ENCODE results near the gene AP3B1. TPM values are rescaled to one million over a fixed set of nuclear protein-coding genes. Genes with fewer than 3 reads are reported as not detected.

The AP3B1 gene
- total and polyA plus RNA-seq, 9 donors = 32.5 to 48.1 (median 36.8) TPM

- Histone ChIP-seq H3K4me1 (ENCODE audit: control insufficient read depth, insufficient read depth, low read length) (peaks cover 6% of the 10 kb centered on the region), H3K27ac (ENCODE audit: low read length) (no peak overlapping the region), H3K4me3 (ENCODE audit: low read length) (no peak overlapping the region), H3K9me3 (replicated peaks; ENCODE audit: control insufficient read depth, low read depth, low read length) (no peaks in the 10 kb centered on the region), H3K27me3 (ENCODE audit: control insufficient read depth, insufficient read depth, low read length) (no peaks in the 10 kb centered on the region), H3K36me3 (ENCODE audit: control insufficient read depth, insufficient read depth, low read length) (peaks cover 3% of the 10 kb centered on the region)
- no CpG with 5 or more reads among the region's 1 CpG for WGBS (ENCODE audit: insufficient coverage)
- no peak for DNase-seq
These were observed 16.8 kb downstream of the AP3B1 start for GRCh38 chr5:78277715-78278114.

DNA sequence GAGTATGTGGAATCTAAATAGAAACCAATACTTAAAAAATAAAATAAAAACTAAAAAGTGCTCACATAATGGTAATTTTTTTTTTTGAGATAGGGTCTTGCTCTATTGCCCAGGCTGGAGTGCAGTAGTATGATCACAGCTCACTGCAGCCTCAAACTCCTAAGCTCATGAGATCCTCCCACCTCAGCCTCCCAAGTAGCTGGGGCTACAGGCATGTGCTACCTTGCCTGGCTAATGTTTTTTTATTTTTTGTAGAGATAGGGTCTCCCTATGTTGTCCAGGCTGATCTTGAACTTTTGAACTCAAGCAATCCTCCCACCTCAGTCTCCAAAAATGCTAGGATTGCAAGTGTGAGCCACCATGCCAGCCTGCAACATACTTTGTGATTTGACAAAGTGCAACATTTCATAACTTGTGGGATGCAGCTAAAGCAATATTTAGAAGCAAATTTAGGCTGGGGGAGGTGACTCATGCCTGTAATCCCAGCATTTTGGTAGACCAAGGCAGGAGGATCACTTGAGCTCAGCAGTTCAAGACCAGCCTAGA is 18.4 kb downstream of the AP3B1 start:
- Histone ChIP-seq H3K27me3 (ENCODE audit: control insufficient read depth, insufficient read depth, low read length) (no peaks in the 10 kb centered on the region), H3K4me1 (ENCODE audit: control insufficient read depth, insufficient read depth, low read length) (peaks cover 6% of the 10 kb centered on the region), H3K36me3 (ENCODE audit: control insufficient read depth, insufficient read depth, low read length) (peaks cover 3% of the 10 kb centered on the region), H3K9me3 (replicated peaks; ENCODE audit: control insufficient read depth, low read depth, low read length) (no peaks in the 10 kb centered on the region), H3K4me3 (ENCODE audit: low read length) (no peak overlapping the region), H3K27ac (ENCODE audit: low read length) (no peak overlapping the region)
- DNase-seq = no peak

GRCh38 chr5:78274540-78275197 is 19.8 kb downstream of the AP3B1 start:
- H3K4me3 ChIP-seq (ENCODE audit: low read length) = no peak overlapping the region
- H3K4me1 ChIP-seq (ENCODE audit: control insufficient read depth, insufficient read depth, low read length) = peaks cover 6% of the 10 kb centered on the region
- no peak for DNase-seq
- H3K27ac ChIP-seq (ENCODE audit: low read length) = no peak overlapping the region
- no CpG with 5 or more reads among the region's 1 CpG for WGBS (ENCODE audit: insufficient coverage)
- peaks cover 3% of the 10 kb centered on the region for H3K36me3 ChIP-seq (ENCODE audit: control insufficient read depth, insufficient read depth, low read length)
- no peaks in the 10 kb centered on the region for H3K27me3 ChIP-seq (ENCODE audit: control insufficient read depth, insufficient read depth, low read length)
- no peaks in the 10 kb centered on the region for H3K9me3 ChIP-seq (replicated peaks; ENCODE audit: control insufficient read depth, low read depth, low read length)

DNA sequence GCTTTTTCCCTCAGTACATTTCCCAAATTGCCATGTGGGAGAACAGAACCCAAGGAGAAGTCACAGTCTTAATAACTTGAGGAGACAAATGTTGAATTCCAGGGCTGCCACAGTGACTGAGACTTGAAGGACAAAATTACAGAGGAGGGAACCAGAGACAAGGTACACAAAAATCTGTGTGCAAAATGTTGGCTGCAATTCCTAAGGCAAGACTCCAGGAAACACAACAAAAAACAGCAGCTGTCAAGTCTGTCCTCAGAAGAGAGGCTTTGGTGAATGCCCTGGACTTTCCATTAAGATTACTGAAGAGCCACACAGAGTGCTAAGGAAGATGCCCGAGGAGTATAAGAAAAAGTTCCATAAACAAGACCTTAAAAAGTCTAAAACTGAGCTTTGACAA is 21.1 kb downstream of the AP3B1 start:
- Histone ChIP-seq H3K4me3 (ENCODE audit: low read length) (no peak overlapping the region), H3K36me3 (ENCODE audit: control insufficient read depth, insufficient read depth, low read length) (peaks cover 3% of the 10 kb centered on the region), H3K4me1 (ENCODE audit: control insufficient read depth, insufficient read depth, low read length) (peaks cover 6% of the 10 kb centered on the region), H3K9me3 (replicated peaks; ENCODE audit: control insufficient read depth, low read depth, low read length) (no peaks in the 10 kb centered on the region), H3K27ac (ENCODE audit: low read length) (no peak overlapping the region), H3K27me3 (ENCODE audit: control insufficient read depth, insufficient read depth, low read length) (no peaks in the 10 kb centered on the region)
- peak; percentile 54 for DNase-seq
- no CpG with 5 or more reads among the region's 1 CpG for WGBS (ENCODE audit: insufficient coverage)

- Histone ChIP-seq H3K27ac (ENCODE audit: low read length) (no peak overlapping the region), H3K36me3 (ENCODE audit: control insufficient read depth, insufficient read depth, low read length) (peaks cover 3% of the 10 kb centered on the region), H3K9me3 (replicated peaks; ENCODE audit: control insufficient read depth, low read depth, low read length) (no peaks in the 10 kb centered on the region), H3K4me3 (ENCODE audit: low read length) (no peak overlapping the region), H3K4me1 (ENCODE audit: control insufficient read depth, insufficient read depth, low read length) (peaks cover 6% of the 10 kb centered on the region), H3K27me3 (ENCODE audit: control insufficient read depth, insufficient read depth, low read length) (no peaks in the 10 kb centered on the region)
- 56% methylated on average over 3 of the region's 4 CpGs for WGBS (ENCODE audit: insufficient coverage)
- no peak for DNase-seq
These were observed 22.7 kb downstream of the AP3B1 start for GRCh38 chr5:78271766-78272165.

GRCh38 chr5:78269088-78269703 is 25.3 kb downstream of the AP3B1 start:
- DNase-seq = peak; percentile 10
- H3K4me3 ChIP-seq (ENCODE audit: low read length) = no peak overlapping the region

DNA sequence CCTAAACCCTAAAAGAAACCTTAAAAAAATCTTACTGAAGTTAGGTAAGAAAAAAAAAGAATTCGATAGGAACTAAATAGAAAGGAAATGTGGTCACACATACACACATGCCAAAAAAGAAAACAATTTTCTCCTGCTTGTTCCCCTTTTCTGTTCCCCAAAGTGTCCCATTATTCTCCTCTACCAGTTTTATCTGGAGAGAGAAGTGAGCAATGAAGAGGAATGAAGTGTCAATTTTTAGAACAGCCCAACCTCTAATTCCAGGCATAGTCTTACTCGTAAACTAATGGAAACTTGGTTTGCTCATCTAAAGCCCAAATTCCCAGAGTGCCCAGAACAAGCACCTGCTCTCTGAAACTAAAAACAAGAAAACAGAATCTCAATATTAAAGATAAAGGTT is 26.1 kb downstream of the AP3B1 start:
- H3K27me3 ChIP-seq (ENCODE audit: control insufficient read depth, insufficient read depth, low read length) = no peaks in the 10 kb centered on the region
- no peaks in the 10 kb centered on the region for H3K9me3 ChIP-seq (replicated peaks; ENCODE audit: control insufficient read depth, low read depth, low read length)
- H3K36me3 ChIP-seq (ENCODE audit: control insufficient read depth, insufficient read depth, low read length) = peaks cover 3% of the 10 kb centered on the region
- WGBS (ENCODE audit: insufficient coverage) = no CpG with 5 or more reads among the region's 2 CpGs
- H3K4me1 ChIP-seq (ENCODE audit: control insufficient read depth, insufficient read depth, low read length) = peaks cover 4% of the 10 kb centered on the region
- H3K27ac ChIP-seq (ENCODE audit: low read length) = no peak overlapping the region
- H3K4me3 ChIP-seq (ENCODE audit: low read length) = no peak overlapping the region
- DNase-seq = peak; percentile 56

More at GRCh38 chr5:78269088-78269703, 25.3 kb downstream of the AP3B1 start:
- no peaks in the 10 kb centered on the region for H3K9me3 ChIP-seq (replicated peaks; ENCODE audit: control insufficient read depth, low read depth, low read length)
- no peak overlapping the region for H3K27ac ChIP-seq (ENCODE audit: low read length)
- H3K27me3 ChIP-seq (ENCODE audit: control insufficient read depth, insufficient read depth, low read length) = no peaks in the 10 kb centered on the region
- H3K4me1 ChIP-seq (ENCODE audit: control insufficient read depth, insufficient read depth, low read length) = peaks cover 6% of the 10 kb centered on the region
- peaks cover 3% of the 10 kb centered on the region for H3K36me3 ChIP-seq (ENCODE audit: control insufficient read depth, insufficient read depth, low read length)

- DNase-seq = no peak
- Histone ChIP-seq H3K27ac (ENCODE audit: low read length) (no peak overlapping the region), H3K4me1 (ENCODE audit: control insufficient read depth, insufficient read depth, low read length) (no peaks in the 10 kb centered on the region), H3K36me3 (ENCODE audit: control insufficient read depth, insufficient read depth, low read length) (peaks cover 5% of the 10 kb centered on the region), H3K4me3 (ENCODE audit: low read length) (no peak overlapping the region), H3K9me3 (replicated peaks; ENCODE audit: control insufficient read depth, low read depth, low read length) (no peaks in the 10 kb centered on the region), H3K27me3 (ENCODE audit: control insufficient read depth, insufficient read depth, low read length) (no peaks in the 10 kb centered on the region)
- no CpG with 5 or more reads among the region's 2 CpGs for WGBS (ENCODE audit: insufficient coverage)
These were observed 29.3 kb downstream of the AP3B1 start for GRCh38 chr5:78265163-78265562.

DNA sequence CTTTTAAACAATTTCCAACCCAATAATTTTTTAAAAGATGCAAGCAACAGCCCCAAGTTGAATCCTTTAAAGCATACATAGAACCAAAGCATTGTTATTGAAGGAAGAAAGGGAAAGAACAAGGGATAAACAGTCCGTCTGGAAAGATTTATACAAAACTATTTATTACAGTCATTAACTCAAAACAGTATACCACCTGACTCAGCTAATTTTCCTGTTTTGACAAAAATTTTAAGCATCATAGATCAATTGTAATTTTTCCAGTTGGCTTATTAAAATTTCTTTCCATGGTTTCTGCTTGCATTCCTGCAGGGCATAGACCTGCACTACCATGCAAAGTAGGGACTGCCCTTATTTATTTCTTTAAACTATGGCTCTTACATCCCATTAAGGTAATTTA is 29.9 kb downstream of the AP3B1 start:
- Histone ChIP-seq H3K27me3 (ENCODE audit: control insufficient read depth, insufficient read depth, low read length) (no peaks in the 10 kb centered on the region), H3K9me3 (replicated peaks; ENCODE audit: control insufficient read depth, low read depth, low read length) (no peaks in the 10 kb centered on the region), H3K4me3 (ENCODE audit: low read length) (no peak overlapping the region), H3K27ac (ENCODE audit: low read length) (no peak overlapping the region), H3K4me1 (ENCODE audit: control insufficient read depth, insufficient read depth, low read length) (no peaks in the 10 kb centered on the region), H3K36me3 (ENCODE audit: control insufficient read depth, insufficient read depth, low read length) (peaks cover 5% of the 10 kb centered on the region)
- WGBS (ENCODE audit: insufficient coverage) = no CpG with 5 or more reads among the region's 1 CpG
- no peak for DNase-seq

- H3K36me3 ChIP-seq (ENCODE audit: control insufficient read depth, insufficient read depth, low read length) = peaks cover 8% of the 10 kb centered on the region
These were observed 33.7 kb downstream of the AP3B1 start for GRCh38 chr5:78260771-78261170.

More at GRCh38 chr5:78260771-78261170, 33.7 kb downstream of the AP3B1 start:
- no peak for DNase-seq
- Histone ChIP-seq H3K27me3 (ENCODE audit: control insufficient read depth, insufficient read depth, low read length) (no peaks in the 10 kb centered on the region), H3K27ac (ENCODE audit: low read length) (no peak overlapping the region), H3K9me3 (replicated peaks; ENCODE audit: control insufficient read depth, low read depth, low read length) (peaks cover 6% of the 10 kb centered on the region), H3K4me1 (ENCODE audit: control insufficient read depth, insufficient read depth, low read length) (no peaks in the 10 kb centered on the region), H3K4me3 (ENCODE audit: low read length) (no peak overlapping the region)
- no CpG with 5 or more reads among the region's 2 CpGs for WGBS (ENCODE audit: insufficient coverage)
